HG03196 (cell line): Measurements from ENCODE around the gene SEL1L2.

Experiments used
- ATAC-seq: cut with Tn5 transposase; IDR thresholded peaks from one replicate; pipeline ENCODE4 v1.9.1; 2021; ENCODE audit not compliant: unreplicated experiment

The SEL1L2 gene

DNA sequence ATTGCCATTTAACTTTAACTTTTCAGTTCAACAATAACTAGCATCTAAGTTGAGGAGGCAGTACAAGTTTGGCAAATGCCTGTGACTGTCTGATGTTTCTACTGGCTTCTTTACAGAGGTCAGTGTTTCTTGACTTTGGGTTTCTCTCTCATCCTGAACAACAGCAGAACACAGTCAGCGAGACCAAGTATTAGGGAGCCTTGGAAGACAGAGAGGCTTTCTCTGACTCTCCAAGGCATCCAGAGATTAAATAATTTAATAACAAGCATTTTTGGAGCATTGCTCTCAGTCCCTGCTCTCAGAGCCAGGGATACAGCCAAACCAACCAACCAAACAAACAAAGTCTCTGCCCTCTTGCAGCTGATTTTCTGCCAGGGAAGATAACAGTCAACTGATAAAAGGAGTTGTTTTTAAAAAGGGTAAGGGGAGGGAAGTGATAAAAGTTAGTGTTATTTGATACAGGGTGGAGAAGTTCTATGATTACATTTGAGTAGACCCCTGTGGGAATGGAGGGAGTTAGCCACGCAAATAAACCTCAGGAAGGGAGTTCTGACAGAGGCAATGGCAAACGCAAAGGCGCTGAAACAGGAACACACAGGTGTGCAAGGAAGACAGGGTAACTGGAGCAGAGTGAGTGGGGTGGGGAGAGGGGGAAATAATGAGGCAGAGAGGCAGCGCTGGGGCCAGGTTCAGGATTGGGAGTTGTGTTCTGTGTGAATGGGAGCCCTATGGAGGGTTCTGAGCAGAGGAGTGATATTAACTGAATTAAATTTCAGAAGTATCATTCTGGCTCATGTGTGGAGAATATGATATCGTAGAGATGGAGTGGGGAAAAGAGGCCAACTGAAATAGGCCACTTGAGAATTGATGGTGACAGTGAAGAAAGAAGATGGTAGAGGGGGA is 55.2 kb downstream of the SEL1L2 start:
- no peak for ATAC-seq

DNA sequence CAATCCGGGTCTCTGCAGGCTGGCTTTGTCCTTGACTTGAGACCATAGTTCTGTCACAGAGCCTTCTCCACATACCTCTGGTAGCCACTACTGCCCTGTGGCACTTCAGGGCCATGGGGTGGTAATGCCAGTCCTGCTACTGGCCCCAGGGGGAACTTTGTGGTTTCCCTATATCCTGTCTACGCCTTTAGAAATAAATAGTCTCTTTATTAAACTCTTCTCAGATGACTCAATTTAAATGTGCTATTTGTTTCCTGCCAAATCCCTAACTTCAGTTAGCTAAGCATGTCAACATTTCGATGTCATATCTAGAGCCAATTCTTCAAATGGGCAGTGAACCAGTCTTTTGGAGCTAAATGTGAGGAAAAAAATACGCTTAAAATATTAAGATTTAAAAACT is 60.1 kb downstream of the SEL1L2 start:
- ATAC-seq, result peak; percentile 77

DNA sequence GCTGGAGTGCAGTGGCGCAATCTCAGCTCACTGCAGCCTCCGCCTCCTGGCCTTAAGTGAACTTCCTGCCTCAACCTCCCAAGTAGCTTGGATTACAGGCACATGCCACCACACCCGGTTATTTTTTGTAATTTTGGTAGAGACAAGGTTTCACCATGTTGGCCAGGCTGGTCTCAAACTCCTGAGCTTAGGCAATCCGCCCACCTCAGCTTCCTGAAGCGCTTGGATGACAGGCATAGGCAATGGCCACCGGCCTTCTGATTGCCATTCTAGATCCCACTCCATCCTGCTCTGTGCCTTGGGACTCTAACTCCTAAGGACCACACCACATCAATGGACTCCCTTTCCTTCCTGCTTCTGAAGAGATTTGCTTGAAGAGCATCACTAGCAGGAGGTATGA is 60.6 kb downstream of the SEL1L2 start:
- ATAC-seq, result no peak

DNA sequence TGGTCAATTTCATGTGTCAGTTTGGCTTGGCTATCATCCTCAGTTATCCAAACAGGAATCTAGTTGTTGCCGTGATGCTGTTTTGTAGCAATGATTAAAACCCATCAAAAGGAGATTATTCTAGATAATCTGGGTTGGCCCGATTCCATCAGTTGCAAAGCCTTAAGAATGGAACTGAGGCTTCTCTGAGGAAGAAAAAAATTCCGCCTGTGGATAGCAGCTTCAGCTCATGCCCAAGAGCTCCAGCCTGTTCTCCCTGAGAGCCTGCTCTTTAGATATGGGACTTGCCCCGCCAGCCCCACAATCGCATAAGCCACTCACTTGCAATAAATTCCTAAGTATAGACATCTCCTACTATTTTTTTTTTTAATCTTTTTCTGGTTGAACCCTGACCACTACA is 61.5 kb downstream of the SEL1L2 start:
- ATAC-seq, result no peak

DNA sequence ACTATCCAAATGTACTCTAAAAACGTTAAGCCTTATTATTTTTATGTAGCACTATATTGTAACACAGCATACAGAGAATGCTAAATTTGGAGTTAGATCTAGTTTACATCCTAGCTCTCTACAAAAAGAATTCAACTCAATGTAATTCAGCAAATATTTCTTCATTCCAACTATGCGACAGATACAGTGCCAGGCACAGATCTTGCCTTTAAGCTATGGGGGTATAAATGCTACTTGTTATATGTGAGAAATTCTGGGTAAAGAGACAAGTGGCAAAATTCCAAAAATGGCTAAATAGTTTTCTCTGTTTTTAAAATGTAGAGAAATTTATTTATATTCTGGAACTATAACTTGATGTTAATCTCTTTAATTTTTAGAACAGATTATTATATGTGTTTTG is 63.2 kb downstream of the SEL1L2 start:
- ATAC-seq, result no peak

DNA sequence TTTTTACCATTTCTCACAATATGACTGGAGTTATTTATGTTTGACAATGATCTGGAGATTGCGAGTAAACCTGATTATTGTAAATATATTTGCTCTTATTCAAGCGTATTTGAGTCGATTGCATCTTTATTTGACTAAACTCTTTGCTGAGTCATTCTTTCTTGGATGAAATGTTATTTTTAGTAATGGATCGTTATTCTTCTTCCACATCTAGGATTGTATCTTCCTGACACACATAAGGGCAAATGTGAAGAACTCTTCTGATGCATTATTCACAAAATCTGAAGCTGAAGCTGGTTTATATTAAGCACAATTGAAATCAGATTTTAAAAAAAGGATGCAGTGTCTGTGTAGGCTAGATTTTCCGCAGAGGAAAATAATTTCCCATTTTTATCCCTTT is 68.2 kb downstream of the SEL1L2 start:
- no peak for ATAC-seq

DNA sequence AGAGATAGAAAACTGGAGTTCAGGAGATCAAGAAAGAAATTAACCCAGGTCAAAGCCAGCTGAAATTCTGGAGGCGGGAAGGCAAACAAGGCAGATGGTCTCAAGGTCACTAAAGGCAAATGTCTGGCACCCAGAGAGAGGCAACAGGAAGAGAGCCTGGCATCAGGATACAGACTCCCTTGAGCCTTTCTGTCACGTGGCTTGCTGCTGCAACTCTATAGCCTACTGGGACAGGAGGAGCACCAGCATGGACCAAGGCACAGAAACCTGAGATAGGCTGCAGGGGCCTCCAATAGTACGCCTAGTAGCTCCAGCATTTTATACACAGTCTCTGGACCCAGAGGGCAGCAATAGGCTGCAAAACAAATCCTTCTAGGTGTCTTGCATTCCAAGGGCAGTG is 75.1 kb downstream of the SEL1L2 start:
- no peak for ATAC-seq

DNA sequence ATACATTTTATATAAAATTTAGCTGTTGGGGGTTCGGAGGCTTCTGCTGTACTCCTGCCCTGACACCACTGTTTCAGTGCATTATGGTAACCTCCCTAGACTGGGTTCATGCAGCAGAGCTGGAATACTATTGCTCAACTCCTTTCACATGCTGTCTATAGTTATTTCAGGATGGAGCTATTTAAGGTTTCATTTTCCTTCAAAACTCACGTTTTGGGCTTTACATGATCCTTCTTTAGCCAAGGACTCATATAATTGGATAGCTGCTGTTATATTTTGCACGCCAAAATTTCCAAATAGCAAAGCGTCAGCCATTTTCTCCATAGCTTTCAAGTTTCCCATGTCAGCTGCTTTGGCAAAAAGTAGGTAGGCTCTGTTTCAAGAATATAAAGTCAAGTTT is 76.8 kb downstream of the SEL1L2 start:
- no peak for ATAC-seq

DNA sequence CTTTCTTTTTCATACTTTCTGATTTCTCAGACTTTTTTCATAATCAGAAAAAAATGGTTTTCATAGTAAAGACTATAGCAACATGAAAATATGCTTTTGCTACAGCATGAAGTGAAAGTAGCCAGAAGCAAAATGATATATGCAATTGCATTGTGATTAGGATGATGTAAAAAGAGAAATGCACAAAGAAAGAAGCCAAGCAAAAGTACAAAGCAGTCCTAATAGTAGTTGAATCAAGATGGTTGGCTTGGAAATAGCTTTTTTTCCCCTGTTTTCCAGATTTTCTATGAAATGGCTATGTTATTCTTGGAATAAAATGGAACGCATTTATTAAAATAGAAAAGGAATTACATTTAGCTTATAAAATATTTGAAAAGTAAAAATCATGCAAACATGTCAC is 77.3 kb downstream of the SEL1L2 start:
- no peak for ATAC-seq

DNA sequence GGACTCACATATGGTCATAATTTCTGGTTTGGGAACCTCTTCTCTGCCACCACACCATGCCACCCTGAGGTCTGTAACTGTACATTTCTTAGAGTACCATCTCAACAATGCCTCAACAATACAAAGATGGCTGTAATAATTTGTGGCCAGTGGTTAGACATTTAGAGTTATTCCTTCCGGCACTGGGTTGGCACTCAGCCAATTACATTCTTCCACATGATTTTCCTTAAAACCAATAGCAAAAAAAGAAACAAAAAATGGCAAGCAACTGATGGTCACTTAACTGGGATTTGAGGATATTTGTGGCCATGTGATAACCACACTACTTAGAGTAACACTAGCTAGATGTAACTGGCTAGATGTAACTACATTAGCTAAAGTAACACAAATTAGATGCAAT is 79.9 kb downstream of the SEL1L2 start:
- no peak for ATAC-seq

DNA sequence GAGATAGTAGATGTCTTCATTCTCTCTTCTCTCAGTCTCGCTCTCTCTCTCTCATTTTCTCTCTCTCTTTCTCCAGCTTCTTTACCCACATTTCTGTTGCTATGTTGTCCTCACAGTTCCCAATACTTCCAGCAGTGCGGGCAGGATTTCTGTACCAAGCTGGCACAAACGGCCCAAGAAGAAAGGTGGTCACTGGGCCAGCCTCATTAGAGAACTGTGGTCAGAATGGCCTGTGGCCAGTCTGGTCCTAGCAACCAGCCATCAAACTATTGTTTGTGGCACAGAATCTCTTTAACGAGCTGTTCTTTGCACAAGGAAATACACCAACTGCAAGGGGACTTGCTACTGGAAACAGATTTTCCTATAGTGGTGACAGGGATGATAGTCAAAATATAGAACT is 81.3 kb downstream of the SEL1L2 start:
- ATAC-seq, result no peak

DNA sequence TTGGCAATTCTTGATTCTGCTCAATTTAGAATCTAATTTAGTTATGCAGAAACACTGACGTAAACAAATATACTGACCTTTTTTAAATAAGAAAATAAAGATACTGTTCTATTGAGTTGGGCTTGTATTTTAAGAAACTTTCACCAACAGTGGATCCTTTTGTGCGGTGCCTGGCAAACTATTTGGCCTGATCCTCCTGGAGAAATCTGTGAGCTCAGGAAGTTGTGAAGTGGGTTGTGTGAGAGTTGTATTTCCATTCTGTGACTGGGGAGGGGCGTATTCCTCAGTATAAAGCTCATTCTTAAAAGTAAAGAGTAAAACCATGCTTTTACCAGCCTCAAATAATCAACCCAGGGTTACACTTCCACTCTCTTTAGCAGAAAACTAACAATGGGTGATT is 85.6 kb downstream of the SEL1L2 start:
- no peak for ATAC-seq

DNA sequence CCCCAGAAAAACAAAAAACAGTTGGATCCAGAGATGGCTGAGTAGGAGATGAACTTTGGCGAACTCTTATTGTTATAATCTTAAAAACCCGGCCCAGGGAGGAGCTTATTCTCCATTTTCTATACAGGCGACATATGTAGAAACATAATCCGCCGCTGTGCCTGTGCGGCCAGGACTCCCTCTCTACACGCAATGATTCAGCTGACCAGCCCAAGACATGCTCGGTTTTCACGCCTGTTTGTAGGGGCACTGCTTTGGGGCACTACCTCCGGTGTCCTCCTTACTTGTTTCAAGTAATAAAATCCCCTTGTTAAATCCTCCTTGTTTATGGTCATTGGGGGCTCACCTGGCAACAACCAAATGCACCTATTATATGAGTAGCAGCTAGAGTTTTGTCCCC is 89.9 kb downstream of the SEL1L2 start:
- no peak for ATAC-seq

DNA sequence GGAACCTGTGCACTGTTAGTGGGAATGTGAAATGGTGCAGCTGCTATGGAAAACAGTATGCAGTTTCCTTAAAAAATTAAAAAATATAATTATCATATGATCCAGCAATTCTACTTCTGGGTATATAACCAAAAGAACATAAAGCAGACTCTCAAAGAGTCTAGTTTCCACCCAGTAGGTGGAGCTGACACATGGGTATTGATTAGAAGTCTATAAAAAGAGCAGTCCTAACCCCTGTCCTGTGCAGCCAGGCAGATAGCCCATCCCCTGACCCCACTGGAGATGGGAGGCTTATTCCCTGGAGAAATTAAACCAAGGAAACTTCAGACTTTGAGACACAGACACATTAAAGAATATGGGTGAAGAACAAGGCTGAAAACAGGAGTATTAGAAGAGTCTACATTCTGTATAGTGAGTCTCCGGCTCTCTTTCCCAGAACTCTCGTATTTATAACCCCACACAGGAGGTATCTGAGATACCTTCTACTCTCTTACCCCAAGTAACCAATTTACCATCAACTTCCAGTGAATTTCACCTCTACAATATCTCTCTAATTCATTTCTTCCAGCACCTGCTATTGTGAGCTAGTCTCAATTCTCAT is 92.3 kb downstream of the SEL1L2 start:
- no peak for ATAC-seq

DNA sequence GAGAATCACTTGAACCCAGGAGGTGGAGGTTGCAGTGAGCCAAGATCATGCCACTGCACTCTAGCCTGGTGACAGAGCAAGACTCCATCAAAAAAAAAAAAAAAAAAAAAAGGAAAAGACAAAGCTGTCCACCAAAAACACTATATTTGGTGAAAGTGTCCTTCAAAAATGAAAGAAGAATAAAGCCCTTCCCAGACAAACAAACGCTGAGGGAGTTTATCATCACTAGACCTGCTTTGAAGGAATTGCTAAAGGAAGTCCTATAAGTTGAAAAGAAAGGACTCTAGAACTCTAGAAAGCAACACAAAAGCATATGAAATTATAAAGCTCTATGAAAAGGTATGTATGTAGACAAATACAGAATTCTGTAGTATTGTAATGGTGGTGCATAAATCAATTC is 98.8 kb downstream of the SEL1L2 start:
- ATAC-seq, result no peak

DNA sequence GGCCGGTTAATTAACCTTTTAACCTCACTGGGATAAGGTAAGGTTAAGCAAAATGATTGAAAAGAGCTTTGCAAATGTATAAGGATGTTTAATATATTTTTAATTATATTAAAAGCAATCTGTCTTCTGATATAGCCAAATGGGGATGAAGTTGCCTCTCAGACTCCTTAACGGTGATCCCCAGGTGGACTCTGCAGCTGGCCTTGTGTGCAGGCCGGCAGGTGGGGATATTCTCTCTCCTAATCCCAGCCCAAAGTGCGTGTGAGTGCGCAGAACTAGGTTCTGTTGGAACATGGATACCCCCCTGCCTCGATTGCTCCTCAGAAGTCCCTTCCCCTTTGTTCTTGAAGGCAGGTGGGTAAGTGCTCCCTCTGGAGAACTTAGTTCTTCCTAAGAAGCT is 105.6 kb downstream of the SEL1L2 start:
- ATAC-seq, result no peak

DNA sequence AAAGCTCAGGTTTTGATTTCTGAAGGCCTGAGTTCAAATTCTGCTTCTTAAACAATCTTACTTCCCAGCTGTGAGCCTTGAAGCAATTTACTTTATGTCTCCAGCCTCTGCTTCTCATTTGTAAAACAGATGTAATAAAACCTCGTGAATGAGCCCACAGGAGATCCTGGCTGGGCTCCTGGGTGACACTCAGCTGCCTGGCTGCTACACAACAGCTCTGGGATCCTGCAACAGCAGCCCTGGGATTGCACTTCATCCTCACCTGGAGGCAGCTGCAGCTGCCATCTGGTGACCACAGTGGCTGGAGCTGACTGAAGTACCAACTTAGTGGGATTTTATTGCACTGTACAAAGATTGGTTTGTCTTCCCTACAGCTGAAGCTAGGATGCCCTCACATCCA is 107.0 kb downstream of the SEL1L2 start:
- no peak for ATAC-seq

DNA sequence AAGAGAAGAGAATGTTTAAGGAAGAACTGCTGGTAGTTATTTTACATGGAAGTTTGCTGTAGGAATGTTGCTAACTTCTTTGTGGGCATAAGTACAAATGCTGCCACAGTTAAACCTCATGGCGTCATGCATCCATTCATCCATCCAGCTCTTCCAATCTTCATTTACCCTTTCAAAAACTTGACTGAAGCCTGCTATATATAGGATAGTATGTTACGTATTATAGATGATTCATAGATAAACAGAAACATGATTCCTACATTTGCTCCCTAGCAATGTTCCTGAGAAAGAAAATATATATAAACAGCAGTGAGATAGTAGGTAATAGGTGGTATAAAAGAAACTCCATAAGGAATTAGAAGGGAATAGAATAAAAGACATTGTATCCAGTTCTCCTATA is 111.8 kb downstream of the SEL1L2 start:
- no peak for ATAC-seq

DNA sequence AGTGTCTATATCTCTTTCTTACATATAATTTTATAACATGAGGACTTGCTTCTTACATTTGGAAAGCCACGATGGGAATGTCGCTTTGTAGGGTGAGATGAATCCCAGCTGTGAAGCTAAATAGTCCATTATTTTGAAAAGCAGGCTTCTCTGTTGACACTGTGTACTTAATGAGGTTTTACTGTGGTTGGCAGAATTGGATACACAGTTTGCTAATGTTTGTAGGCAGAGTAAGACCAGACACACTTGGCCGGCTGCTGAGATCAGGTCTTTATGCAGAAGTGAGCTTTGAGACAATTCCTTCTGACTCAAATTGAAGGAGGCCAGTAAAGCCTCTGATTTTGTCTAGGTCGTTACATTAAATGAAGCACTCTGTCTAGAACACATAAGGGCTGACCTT is 112.6 kb downstream of the SEL1L2 start:
- ATAC-seq, result no peak

DNA sequence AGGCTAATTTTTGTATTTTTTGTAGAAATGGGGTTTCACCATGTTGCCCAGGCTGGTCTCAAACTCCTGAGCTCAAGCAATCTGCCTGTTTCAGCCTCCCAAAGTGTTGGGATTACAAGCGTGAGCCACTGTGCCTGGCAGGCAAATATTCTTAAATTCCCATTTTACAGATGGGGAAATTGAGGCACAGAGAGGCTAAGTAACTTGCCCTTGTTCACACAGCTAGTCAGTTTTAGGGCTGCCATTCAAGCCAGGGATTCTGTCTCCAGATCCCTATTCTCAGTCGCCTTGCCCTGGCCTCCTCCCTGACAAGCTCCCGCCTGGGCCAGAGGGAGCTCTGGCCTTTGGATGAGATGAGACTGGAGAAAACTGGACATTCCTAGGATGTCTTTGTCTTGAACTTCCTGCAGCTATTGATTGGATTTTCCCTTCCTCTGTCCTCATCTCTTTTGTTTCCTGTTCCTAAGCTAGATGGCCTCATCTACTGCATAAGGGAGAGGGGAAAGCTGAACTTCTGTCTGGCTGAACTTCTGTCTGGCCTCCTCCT is 115.1 kb downstream of the SEL1L2 start:
- no peak for ATAC-seq

DNA sequence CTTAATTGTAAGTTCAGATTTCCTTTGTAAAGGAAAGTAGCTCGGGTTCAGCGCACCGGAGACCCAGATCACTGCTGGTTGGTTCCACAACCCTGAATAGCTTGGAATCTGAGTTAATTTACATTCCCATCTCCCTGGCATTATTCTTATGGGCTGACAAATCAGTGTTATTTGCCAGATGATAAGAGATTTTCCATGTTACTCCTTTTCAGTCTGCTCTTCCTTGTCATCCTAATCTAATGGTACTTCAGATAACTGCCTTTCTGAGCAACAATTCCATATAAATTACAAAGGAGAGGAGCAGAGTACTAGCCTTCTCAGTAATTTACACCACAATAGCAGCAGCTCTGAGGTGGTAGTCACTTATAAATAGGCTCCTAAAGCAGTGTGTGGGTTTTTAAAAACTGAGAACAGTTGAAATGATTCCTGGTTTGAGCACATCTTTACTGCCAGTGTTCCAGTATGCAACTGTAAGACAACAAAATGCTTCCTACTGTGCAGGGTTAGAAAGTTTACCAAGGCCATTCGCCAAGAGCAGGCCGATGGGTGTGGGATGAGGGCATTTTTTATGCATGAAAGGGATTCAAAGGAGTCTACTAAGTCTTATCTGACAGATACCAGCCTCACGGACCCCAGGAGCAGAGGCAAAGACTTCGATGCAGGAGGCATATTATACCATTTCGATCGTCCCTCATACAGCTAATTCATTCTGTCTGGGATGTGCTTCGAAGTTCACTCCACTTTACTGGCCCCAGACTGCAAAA is 115.8 kb downstream of the SEL1L2 start:
- no peak for ATAC-seq

DNA sequence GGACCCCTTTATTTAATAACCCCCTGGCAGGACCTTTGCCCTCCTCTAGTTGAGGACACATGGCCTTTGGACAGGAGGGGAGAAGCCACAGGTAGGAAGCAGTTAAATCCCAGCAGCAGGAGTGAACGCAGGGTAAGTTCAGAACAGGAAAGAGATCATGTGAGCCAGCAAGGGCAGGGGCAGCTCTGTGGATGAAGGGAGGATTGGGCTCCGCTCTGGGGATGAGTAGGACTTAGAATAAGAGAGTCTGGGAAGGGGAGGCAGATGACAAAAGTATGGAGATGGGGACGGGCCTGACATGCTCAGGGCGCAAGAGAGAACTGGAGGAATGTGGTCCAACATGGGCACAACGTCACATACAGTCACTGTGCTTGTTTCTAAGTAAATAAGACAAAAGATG is 116.6 kb downstream of the SEL1L2 start:
- ATAC-seq, result no peak
